RWPE2 (cell line): Measurements from ENCODE around the gene B4GALNT4.
"Not testable (repeated sequence)": the region's sequence is repeated elsewhere in the genome, so short reads cannot be mapped to it uniquely, and the experiment has no call there.

Source experiments
- ATAC-seq: fragments of 200-7000 bp; cut with Tn5 transposase; 3 replicates; pipeline ENCODE4 v1.9.1; 2021; ENCODE audit warnings: low read depth
- DNase-seq: peaks from one replicate; pipeline ENCODE4 v3.0.0-alpha.2; 2020; ENCODE audit warnings: low spot score
- H3K27ac ChIP-seq: fragments of 450-650 bp; 2 replicates; pipeline ENCODE4 v1.5.1; 2017; ENCODE audit warnings: mild to moderate bottlenecking; ENCODE audit not compliant: poor library complexity, severe bottlenecking
- H3K27me3 ChIP-seq: fragments of 250-450 bp; sonication (Bioruptor Pico); 2 replicates; pipeline ENCODE4 v1.5.1; 2021; ENCODE audit warnings: mild to moderate bottlenecking, moderate library complexity; ENCODE audit not compliant: insufficient read depth, poor library complexity, severe bottlenecking
- H3K36me3 ChIP-seq: fragments of 250-450 bp; sonication (Bioruptor Pico); 2 replicates; pipeline ENCODE4 v1.5.1; 2020; ENCODE audit warnings: low read depth, mild to moderate bottlenecking, moderate library complexity
- H3K4me1 ChIP-seq: fragments of 250-450 bp; sonication (Bioruptor Pico); 2 replicates; pipeline ENCODE4 v1.5.1; 2021; ENCODE audit warnings: mild to moderate bottlenecking, moderate library complexity; ENCODE audit not compliant: insufficient read depth, poor library complexity, severe bottlenecking
- H3K4me3 ChIP-seq: fragments of 250-450 bp; sonication (Bioruptor Pico); 2 replicates; pipeline ENCODE4 v1.5.1; 2021; ENCODE audit warnings: mild to moderate bottlenecking, moderate library complexity; ENCODE audit not compliant: severe bottlenecking
- H3K9me3 ChIP-seq: fragments of 250-450 bp; sonication (Bioruptor Pico); 2 replicates; pipeline ENCODE4 v1.5.1; 2021; ENCODE audit warnings: mild to moderate bottlenecking, moderate library complexity; ENCODE audit not compliant: severe bottlenecking
- CTCF ChIP-seq: fragments of 450-650 bp; IDR thresholded peaks from one replicate; pipeline ENCODE4 v1.5.1; 2017; ENCODE audit warnings: mild to moderate bottlenecking, moderate library complexity; ENCODE audit not compliant: poor library complexity, severe bottlenecking

The B4GALNT4 gene

GRCh38 chr11:420911-421321 is 51.6 kb downstream of the B4GALNT4 start:
- Histone ChIP-seq H3K9me3 (no peaks in the 10 kb centered on the region), H3K4me3 (no peak overlapping the region), H3K36me3 (peaks cover 8% of the 10 kb centered on the region; the same call in 1 of the 2 replicates), H3K27me3 (no peaks in the 10 kb centered on the region), H3K4me1 (peaks cover 2% of the 10 kb centered on the region), H3K27ac (no peak overlapping the region)
- no peak for TF ChIP-seq CTCF
- no peak for ATAC-seq
- DNase-seq = peak; percentile 54

GRCh38 chr11:422249-422656 is 53.0 kb downstream of the B4GALNT4 start:
- no peak for TF ChIP-seq CTCF
- Histone ChIP-seq H3K36me3 (peaks cover 8% of the 10 kb centered on the region; the same call in 1 of the 2 replicates), H3K27ac (no peak overlapping the region), H3K27me3 (no peaks in the 10 kb centered on the region), H3K9me3 (no peaks in the 10 kb centered on the region), H3K4me1 (no peaks in the 10 kb centered on the region), H3K4me3 (no peak overlapping the region)
- ATAC-seq = no peak
- DNase-seq = peak; percentile 23

GRCh38 chr11:424232-424631 is 54.9 kb downstream of the B4GALNT4 start:
- TF ChIP-seq CTCF = no peak

GRCh38 chr11:424766-425165 is 55.5 kb downstream of the B4GALNT4 start:
- H3K36me3 ChIP-seq, H3K27me3 ChIP-seq, ATAC-seq, H3K4me1 ChIP-seq, H3K4me3 ChIP-seq, H3K27ac ChIP-seq, H3K9me3 ChIP-seq: not testable (repeated sequence)
- peak; percentile 7 for DNase-seq

More at GRCh38 chr11:424232-424631, 54.9 kb downstream of the B4GALNT4 start:
- DNase-seq (no peak), ATAC-seq (no peak)
- no peaks in the 10 kb centered on the region for H3K27me3 ChIP-seq
- H3K36me3 ChIP-seq = peaks cover 8% of the 10 kb centered on the region; the same call in 1 of the 2 replicates
- no peaks in the 10 kb centered on the region for H3K9me3 ChIP-seq
- H3K4me3 ChIP-seq = no peak overlapping the region
- H3K4me1 ChIP-seq = no peaks in the 10 kb centered on the region
- H3K27ac ChIP-seq = no peak overlapping the region

DNA sequence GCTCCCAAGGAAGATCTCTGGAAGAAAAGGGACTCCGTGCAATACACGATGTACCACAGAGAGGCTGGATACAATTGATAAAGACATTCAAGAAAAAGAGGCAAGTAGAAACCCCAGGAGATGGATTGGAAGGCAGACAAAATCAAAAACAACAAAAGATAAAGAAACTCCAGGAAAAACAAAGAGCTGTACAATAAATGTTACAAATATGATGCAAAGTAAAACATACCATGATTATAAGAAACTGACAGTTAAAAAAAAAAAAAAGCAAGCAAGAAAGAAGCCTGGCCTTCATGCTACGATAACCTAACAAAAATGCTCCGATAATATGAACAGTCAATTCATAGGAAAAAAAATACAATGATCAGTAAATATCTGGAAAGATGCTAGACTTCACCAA is 56.0 kb downstream of the B4GALNT4 start:
- no peaks in the 10 kb centered on the region for H3K27me3 ChIP-seq
- peaks cover 8% of the 10 kb centered on the region; the same call in 1 of the 2 replicates for H3K36me3 ChIP-seq
- ATAC-seq = no peak
- no peak overlapping the region for H3K4me3 ChIP-seq
- no peak for TF ChIP-seq CTCF
- H3K9me3 ChIP-seq = no peaks in the 10 kb centered on the region
- no peak overlapping the region for H3K27ac ChIP-seq
- DNase-seq = no peak
- H3K4me1 ChIP-seq = no peaks in the 10 kb centered on the region
